GM18520 (cell line): Measurements from ENCODE around the gene SRRM5.
"Not testable (repeated sequence)": the region's sequence is repeated elsewhere in the genome, so short reads cannot be mapped to it uniquely, and the experiment has no call there.

Experiments used
- ATAC-seq: cut with Tn5 transposase; IDR thresholded peaks from one replicate; pipeline ENCODE4 v1.9.1; 2021; ENCODE audit not compliant: unreplicated experiment

SRRM5 gene

DNA sequence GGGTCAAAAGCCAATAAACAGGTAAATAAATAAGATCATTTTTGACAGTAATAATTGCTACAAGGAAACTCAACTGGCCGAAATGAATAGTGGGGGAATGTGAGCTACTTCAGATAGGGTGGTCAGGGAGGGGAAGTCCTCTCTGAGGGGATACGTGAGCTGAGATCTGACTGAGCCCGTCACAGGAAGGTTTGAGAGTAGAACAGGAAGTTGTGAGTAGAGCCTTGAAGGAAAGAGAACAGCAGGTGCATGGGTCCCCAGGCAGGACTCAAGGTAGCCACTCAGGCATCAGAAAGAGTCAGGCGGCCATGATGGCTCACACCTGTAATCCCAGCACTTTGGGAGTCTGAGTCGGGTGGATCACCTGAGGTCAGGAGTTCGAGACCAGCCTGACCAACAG, 22.2 kb upstream of the SRRM5 start:
- ATAC-seq, result no peak

DNA sequence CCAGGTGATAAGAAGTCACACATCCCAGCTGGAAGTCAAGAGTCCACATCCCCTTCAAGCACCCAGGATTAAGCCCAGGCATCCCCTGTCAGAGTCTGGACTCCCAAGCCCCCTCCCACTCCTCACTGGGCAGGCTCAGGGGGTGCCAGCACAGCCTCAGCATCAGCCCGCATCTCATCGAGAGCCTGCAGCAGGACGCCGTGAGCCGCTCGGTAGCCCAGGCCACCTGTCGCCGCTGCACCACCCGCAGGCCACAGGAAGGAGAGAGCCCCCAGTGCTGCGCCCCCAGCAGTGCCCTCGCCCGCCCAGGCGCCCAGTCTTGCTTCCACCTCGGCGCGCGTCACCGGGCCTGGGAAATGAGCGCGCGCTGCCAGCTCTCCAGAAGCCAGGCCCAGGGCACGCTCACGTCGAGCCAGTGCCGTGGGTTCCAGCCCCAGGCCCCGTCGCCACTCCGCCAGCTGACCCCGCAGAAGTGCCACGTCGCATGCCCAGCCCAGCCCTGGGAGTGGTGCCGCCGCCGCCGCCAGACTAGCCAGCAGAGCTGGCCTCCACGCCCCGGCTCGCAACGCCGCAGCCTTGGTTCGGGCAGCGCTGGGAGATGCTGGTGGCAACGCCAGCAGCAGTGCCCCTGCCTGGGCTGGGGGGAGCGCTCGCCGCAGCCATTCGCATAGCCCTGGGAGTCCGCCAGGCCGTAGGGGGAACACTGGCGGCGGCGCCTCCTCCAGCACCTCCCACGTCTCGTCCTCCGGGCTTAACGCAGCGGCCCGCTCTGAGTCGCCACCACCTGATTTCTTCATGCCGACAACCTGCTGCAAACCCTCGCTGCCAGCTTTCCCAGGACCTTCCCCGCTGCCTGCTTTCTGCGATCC, 19.8 kb upstream of the SRRM5 start:
- no peak for ATAC-seq

DNA sequence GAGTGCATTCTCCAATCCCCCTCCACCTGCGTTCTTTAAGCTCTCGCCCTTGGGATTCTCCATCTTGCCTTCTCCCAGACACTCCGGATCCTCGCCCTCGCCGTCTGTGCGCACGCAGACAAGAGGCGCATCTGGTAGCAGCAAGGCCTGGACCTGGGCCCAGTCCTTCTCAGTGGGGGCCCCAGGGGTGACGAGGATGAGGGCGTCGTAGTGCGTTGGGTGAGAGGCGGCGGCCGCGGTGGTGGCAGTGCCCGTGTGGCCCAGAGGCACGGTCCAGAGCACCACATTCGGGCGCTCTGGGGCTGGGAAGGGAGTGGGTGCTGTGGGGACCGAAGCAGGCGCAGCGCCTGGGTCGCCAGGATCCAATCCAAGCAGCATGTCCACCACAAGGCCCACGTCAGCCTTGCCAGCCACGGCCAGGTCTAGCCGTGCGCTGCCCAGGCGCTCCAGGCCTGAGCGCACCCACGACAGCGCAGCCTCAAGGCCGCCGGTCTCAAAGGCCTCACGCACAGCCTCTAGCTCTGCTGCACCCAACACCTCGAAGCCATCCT, 19.0 kb upstream of the SRRM5 start:
- no peak for ATAC-seq

DNA sequence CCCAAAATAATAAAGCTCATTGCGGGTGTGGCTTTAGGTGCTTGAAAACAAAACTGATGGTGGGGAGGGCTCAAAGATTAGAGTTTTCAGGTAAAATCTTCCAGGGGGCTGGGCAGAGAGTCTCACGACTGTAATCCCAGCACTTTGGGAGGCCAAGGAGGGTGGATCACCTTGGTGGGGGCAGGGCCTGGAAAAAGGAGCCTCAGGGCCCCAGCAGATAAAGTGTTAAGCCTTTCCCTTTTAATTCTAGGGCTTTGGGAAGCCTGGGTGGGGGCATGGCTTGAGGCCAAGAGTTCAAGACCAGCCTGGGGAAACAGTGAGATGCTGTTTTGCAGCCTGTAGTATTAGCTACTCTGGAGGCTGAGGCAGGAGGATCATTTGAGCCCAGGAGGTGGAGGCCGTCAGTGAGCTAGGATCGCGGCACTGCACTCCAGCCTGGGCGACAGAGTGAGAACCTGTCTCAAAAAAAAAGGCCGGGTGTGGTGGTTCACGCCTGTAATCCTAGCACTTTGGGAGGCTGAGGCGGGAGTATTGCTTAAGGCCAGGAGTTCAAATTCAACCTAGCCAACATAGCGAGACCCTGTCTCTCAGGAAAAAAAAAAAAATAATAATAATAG, 17.7 kb upstream of the SRRM5 start:
- ATAC-seq, result no peak

DNA sequence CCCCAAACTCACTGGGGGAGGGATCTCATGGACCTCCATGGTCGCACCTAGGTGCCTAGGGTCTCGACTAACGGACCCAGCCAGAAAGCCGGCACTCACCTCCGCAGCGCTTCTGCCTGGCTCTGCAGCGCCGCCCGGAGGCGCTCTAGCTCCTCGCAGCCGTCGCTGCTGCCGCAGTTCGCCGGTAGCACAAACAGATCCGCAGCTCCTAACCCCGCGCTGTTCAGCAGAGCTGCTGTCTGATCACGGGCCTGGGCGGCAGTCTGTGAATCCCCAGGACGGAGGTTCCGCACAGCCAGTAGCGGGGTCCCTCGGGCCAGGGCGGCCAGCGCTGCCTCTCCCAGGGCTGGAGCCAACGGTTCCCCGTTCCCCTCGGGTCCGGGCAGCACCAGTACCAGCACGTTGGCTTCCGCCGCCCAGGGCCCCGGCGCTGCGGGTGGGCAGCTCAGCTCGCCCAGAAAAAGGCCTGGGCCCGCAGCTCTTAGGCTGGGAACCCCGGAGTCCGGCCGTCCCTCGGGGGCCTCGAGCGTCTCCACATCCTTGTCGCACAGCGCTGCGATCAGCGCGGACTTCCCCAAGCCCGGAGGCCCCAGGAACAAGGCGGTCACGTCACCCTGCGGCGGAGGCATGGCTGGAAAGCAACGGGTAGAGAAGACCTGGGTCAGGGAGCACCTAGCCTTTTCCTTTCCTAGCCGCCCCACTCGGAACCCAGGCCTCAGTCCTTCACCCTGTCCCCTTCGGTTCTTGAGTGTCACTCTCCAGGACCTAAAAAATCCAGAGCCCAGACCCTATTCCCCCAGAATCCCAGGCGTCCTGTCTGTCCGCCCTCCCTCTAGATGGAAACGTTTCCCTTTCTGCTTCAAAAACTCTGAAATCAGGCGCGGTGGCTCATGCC, 16.9 kb upstream of the SRRM5 start:
- no peak for ATAC-seq

DNA sequence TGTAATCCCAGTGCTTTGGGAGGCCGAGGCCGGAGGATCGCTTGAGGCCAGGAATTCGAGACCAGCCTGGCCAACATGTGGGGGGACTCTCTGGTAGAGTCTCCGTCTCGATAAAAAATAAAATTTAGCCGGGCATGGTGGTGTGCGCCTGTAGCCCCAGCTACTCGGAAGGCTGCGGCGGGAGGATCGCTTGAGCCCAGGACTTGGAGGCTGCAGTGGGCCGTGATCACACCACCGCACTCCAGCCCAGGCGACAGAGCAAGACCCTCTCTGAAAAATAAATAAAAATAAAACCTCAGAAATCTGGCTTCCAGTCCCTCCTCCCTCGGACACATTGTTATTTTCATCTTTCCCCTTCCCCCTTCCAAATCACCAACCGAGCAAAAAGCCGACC, 16.3 kb upstream of the SRRM5 start:
- no peak for ATAC-seq

DNA sequence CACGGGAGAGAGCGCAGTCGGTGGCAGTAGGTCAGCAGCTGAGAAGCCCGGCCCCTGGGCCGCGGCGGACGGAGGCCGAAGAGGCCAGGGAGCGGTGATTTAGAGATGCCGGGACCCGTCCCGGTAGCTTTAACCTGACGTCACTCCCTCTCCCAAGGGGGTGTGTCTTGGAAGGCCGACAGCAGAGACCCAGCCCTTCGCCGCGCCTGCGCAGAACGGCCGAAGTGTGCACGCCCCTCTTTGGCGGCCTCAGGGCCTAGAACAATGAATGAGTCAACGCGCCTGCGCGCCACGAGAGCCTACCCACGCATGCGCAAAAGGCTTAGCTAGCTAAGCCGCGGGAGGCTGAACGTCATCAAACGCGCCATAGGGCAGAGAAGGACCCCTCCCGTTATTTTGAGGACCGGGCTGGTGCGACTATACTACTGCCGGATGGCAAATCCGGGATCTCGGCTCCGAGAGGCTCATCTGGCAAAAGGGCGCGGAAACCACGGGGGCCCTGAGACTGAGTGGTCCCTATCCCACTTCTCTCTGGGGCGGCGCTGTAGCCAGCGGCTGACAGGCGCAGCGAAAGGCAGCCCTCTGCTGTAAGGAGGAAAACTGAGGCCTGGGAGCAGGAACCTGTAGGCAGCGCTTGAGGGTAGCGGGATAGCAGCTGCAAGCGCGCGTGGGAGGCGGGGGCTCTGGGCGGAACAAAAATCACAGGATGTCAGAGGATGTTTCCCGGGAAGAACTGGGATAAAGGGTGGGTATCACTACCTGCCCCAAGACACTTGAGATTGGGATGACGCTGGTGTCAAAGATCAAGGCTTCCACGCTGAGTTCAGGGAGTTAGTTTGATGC, 15.7 kb upstream of the SRRM5 start, which contains the start of the genes IRGQ and ZNF576:
Gene IRGQ, minus strand, starts transcription at position 136 of the 843 bp plus-strand sequence. CDS start 796 bp downstream, outside the sequence.
Gene ZNF576, plus strand, starts transcription at position 597 of the 843 bp plus-strand sequence. CDS start 514 bp downstream, outside the sequence.
- peak; percentile 81 for ATAC-seq

DNA sequence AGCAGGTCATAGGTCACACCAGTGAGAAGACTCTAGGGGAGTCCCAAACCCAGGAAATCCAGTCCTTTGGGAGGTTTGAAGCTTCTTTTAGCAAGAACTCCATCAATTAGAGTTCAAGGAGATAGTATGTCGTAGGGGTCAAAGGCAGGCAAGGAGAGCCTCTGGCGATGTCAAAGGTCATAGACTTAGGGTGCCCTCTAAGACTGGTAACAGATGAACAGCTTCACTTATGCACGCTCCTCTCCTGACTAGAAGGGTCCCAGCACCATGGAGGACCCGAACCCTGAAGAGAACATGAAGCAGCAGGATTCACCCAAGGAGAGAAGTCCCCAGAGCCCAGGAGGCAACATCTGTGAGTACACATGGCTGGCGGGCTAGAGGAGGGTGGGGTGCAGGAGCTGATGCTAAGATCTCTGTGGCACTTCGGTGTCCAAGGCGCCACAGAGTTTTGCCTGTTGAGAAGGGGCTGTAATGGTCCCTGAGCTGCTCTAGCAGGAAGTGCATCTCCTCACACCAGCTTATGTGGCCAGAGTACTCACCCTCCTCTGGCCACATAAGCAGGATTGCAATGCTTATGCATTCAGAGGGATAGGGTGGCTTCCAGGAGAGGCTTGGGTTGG, 14.9 kb upstream of the SRRM5 start:
- ATAC-seq, result no peak

DNA sequence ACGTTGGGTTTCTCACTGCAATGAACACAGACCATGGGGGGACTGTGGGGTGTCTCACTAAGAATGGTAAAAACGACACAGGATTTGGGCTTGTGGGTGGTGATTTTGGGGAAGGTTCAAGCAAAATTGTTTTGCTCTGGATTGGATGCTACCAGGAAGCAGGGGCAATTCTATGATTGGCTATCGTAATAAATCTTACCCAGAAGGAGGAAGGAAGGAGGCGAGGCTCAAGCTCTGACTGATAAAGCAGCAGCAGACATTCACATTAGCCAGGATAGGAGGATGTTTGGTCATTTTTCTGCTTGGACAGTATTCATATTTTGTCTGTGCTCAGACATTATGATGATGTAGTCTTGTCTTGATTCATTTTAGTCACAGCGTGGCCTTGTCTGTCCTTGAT, 14.0 kb upstream of the SRRM5 start:
- no peak for ATAC-seq

DNA sequence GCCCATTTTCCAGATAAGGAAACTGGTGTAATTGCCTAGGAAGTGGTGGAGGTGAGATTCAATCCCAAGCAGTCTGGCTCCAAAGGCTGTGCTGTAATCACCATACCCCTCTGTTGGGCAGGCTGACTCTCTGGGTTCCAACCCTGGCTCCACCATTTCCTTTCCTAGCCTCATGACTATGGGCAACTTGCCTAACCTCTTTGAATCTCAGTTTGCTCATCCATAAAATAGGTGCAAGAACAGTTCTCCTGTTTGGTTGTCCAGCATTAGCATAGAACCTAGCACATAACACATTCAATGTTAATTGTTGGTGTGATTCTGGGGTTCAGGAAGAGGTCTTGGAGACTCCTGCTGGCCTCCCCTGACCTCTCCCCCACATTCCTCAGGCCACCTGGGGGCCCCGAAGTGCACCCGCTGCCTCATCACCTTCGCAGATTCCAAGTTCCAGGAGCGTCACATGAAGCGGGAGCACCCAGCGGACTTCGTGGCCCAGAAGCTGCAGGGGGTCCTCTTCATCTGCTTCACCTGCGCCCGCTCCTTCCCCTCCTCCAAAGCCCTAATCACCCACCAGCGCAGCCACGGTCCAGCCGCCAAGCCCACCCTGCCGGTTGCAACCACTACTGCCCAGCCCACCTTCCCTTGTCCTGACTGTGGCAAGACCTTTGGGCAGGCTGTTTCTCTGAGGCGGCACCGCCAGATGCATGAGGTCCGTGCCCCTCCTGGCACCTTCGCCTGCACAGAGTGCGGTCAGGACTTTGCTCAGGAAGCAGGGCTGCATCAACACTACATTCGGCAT, 13.2 kb upstream of the SRRM5 start:
- no peak for ATAC-seq

DNA sequence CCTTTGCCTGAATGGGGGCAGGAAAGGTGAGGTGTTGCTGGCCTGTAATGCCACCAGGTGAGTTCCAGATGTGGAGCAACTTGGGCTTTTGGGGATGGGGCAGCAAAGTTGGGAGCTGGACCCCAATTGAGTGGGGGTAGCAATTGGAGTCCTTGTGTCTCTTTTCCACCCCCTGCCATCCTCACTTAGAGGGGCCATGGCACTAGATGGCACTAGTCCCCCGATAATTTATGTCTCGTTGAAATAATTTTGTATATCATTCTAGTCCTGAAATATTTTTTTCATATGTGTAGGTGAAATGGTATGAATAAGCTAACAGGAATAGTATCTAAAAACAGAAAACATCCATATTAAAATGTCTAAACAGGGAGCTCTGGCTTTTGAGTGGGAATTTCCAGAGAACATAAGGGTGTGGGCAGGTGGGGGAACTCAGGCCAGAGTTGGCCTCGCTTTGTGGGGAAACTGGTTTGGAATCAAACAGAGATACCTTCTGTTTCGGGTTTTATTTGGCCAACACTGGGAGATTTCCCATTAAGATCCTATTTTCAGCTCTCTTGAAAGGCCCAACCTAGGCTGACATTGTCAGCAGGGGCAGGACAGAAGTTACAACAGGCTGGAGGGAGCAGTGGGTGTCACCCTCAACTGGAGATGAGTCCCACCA, 12.1 kb upstream of the SRRM5 start:
- ATAC-seq, result no peak

DNA sequence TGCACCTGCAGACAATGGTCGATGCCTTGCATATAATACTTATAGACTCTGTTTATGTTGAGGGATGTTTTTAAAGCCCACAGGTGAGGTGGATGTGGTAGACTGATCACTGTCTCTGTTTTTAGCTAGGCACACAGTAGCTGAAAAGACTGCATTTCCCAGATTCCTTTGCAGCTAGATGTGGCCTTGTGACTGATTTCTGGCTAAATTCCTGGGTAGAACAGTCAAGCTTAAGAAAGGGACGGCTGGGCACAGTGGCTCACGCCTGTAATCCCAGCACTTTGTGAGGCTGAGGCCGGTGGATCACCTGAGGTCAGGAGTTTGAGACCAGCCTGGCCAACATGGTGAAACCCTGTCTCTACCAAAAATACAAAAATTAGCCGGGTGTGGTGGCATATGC, 11.6 kb upstream of the SRRM5 start:
- ATAC-seq, result not testable (repeated sequence)

DNA sequence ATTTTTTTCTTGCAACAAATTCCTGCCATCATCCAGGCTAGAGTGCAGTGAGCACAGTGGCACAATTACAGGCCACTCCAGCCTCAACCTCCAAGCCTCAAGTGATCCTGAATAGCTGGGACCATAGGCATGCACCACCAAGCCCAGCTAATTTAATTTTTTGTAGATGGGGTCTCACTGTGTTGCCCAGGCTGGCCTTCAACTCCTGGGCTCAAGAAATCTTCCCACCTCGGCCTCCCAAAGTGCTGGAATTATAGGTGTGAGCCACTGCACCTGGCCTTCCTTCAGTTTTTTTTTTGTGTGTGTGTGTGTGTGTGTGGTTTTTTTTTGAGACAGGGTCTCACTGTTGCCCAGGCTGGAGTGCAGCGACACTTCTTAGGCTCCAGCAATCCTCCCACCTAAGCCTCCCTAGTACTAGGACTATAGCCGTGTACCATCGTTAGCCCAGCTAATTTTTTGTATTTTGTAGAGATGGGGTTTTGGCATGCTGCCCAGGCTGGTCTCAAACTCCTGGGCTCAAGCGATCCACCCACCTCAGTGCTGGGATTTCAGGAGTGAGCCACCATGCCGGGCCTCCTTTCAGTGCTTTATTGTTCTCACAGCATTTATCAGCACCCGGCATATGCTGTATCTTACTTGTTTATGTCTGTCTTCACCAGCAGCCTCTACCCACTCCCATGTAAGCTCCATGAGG, 5.9 kb upstream of the SRRM5 start:
- no peak for ATAC-seq

DNA sequence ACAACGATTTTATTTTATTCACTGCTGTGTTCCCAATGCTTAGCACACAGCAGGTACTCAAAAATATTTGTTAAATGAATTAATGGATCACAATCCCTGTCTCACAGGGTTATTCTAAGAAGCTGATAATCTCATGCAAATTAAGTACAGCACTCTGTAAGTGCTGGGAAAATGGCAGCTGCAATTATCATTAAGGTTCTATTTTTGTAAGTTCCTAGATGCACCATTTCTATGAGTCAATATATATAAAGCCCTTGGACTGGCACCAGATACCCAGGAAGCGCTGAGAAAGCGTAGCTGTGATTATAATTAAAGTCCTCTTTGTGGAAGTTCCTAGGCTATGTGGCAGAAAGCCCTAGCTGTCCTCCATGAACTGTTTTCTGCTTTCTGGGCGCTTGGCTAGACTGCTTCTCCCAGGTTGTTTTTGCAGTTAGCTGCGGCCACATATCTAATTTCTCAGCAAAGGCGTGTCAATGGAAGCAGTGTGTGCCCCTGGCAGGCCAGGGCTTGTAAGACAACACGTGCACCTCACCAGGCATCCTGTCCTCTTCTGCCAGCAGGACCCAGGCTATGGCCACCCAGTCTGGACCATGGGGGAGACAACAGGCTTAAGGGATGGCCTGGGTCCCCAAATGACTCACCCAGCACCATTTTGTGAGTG, 5.2 kb upstream of the SRRM5 start:
- no peak for ATAC-seq

DNA sequence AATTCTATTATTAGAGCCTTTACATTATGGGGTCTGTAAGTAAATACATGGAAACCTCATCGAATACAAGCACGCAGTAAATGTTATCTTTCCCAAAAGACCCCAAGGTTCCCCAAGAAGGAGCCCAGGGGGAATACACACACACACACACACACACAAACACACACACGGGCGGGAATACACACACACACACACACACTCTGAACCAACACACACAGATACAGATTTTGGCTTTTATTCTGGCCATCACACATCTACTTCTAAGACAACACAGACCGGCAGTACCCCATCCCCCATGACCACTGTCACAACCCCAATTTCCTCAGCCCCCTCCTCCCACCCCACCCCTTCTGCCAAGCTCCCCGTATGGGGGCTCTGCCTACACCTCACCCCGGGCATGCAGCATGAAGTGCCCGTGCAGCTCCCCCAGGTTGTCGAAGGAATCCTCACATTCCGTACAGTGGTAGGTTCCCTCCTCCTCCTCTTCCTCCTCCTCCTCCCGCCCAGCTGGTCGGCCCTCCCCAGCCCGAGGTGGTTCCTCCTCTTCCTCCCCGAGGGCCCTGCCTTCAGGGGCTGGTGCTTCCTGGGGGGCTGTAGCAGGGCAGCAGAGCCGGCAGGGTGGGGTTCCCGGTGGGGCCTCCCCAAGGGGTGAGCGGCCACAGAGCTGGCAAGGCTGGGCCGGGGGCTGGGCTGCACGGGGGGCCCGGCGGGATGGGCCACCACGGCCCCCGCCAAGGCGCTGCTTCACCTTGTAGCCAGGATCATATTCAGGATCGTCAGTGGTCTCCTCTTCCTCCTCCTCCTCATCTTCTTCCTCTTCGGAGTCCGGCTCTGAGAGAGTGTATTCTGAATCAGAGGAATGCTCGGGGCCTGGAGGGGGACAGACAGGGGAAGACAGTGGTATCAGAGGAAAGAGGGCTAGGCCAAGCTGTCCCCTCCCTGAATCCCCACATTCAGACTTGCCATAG, 4.4 kb upstream of the SRRM5 start:
- no peak for ATAC-seq

DNA sequence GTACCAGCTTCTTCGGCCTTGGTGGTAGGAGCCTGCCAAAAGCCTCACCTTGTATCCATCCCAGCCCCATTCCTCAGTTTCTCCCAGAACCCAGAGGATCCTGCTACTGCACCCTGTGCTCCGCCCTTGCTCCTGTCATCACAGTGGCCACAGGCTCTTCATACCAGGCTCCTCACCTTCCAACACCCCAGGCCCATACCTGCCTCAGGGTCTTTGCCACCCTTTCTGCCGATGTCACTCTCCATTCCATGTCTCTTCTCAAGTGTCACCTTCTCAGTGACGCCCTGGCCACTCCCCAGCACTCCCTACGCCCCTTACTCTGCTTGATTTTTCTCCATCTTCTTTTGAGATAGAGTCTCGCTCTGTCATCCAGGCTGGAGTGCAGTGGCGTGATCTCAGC, 2.0 kb upstream of the SRRM5 start:
- no peak for ATAC-seq
